Esophagus squamous epithelium (tissue), 5 donors: ENCODE results near the gene CELF2. TPM values are rescaled to one million over a fixed set of nuclear protein-coding genes. Genes with fewer than 3 reads are reported as not detected.

ENCODE experiments used
- DNase-seq: peaks from one replicate; lab custom pipeline; 2025; lab: John Stamatoyannopoulos, UW
- H3K27ac ChIP-seq, 4 donors: fragments of 200-600 bp; sonication (generic); one replicate each; pipeline ENCODE4 v1.5.1; 2016 to 2019; ENCODE audit warnings: mild to moderate bottlenecking in 1 of 4
- H3K27me3 ChIP-seq, 4 donors: fragments of 200-600 bp; sonication (generic); 1 replicate in 3 of 4; 2 replicates in 1 of 4; pipeline versions ENCODE4 v1.5.1 to v1.6.0; 2017 to 2021; ENCODE audit warnings: antibody characterized with exemption in 1 of 4
- H3K36me3 ChIP-seq, 3 donors: fragments of 200-600 bp; sonication (generic); one replicate each; pipeline ENCODE4 v1.5.1; 2016 to 2019
- H3K4me1 ChIP-seq, 3 donors: fragments of 200-600 bp; sonication (generic); one replicate each; pipeline ENCODE4 v1.5.1; 2017 to 2019
- H3K4me3 ChIP-seq, 4 donors: fragments of 200-600 bp; sonication (generic); 1 replicate in 3 of 4; 2 replicates in 1 of 4; pipeline ENCODE4 v1.5.1; 2016 to 2019; ENCODE audit warnings: mild to moderate bottlenecking in 2 of 4, moderate library complexity in 1 of 4
- H3K9me3 ChIP-seq, 3 donors: fragments of 200-600 bp; sonication (generic); one replicate each; pipeline ENCODE4 v1.5.1; 2016 to 2019
- POLR2A ChIP-seq, 4 donors: fragments of 450-650 bp; IDR thresholded peaks; one replicate each; pipeline ENCODE4 v1.6.1; 2017; ENCODE audit warnings: antibody characterized with exemption in 4 of 4, mild to moderate bottlenecking in 4 of 4, moderate library complexity in 3 of 4
- WGBS, 2 donors: methylation state at CpG; one replicate each; pipeline ENCODE4 v1.1.5; 2018; 5-methylcytosine and 5-hydroxymethylcytosine counted together
- intact Hi-C: fragments of 100-400 bp; cut with DNase I; formaldehyde crosslinking; loops from one replicate; pipeline ENCODE4 v1.15.0; 2022
- total RNA-seq, 4 donors: library from RNA; depleted of rRNA; stranded (reverse); fragments of >200 nt; gene quantifications; one replicate each; pipeline ENCODE4 v1.1.0, GENCODE V29; 2016
- TF ChIP-seq, protein P1 (sequence below), 6 experiments: fragments of 450-650 bp in 4 of 6; fragments of 200-600 bp in 2 of 6; sonication (generic) in 2 of 6; IDR thresholded peaks; one replicate each; pipeline ENCODE4 v1.5.1; 2016 to 2019; ENCODE audit warnings: antibody characterized with exemption in 6 of 6, mild to moderate bottlenecking in 4 of 6, moderate library complexity in 4 of 6
- donor health status: DM: yes; HTN: yes; CAD: no.

The CELF2 gene
- total RNA-seq, 4 donors from 2014 or later, result 4.2 to 62.4 (median 13.5) TPM

DNA sequence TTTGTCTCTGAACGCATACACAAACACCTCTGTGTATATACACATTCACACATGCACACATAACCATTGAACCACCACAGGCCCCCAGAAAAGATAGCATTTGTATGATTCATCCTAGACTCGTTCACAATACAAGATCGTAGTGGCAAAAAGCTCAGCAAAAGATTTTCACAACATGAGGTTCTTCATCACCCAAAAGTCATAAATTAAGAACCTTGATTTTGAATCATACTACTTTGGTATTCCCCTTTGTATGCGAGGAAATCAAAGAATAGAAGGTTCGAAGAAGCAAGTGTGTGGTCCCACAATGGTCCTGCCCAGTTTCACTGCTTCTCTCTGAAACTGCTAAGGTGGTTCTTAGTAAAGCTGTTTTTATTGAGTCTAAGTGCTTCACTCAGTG is 200.7 kb downstream of the CELF2 start:
- TF ChIP-seq, protein P1, sequence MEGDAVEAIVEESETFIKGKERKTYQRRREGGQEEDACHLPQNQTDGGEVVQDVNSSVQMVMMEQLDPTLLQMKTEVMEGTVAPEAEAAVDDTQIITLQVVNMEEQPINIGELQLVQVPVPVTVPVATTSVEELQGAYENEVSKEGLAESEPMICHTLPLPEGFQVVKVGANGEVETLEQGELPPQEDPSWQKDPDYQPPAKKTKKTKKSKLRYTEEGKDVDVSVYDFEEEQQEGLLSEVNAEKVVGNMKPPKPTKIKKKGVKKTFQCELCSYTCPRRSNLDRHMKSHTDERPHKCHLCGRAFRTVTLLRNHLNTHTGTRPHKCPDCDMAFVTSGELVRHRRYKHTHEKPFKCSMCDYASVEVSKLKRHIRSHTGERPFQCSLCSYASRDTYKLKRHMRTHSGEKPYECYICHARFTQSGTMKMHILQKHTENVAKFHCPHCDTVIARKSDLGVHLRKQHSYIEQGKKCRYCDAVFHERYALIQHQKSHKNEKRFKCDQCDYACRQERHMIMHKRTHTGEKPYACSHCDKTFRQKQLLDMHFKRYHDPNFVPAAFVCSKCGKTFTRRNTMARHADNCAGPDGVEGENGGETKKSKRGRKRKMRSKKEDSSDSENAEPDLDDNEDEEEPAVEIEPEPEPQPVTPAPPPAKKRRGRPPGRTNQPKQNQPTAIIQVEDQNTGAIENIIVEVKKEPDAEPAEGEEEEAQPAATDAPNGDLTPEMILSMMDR (IDR thresholded peaks at IDR 0.05), result no peak
- TF ChIP-seq POLR2A (IDR thresholded peaks at IDR 0.05), result no peak
- 67 to 76% methylated on average over 5 of the region's 5 CpGs for WGBS, 2 donors
- H3K4me1 ChIP-seq, result peaks cover 0 to 4% (median 0%) of the 10 kb centered on the region in 3 donors
- intact Hi-C loops, result no loop called here
- H3K9me3 ChIP-seq, result no peaks in the 10 kb centered on the region
- no peaks in the 10 kb centered on the region for H3K27me3 ChIP-seq
- H3K4me3 ChIP-seq, result no peak overlapping the region
- no peak overlapping the region for H3K27ac ChIP-seq
- DNase-seq, result no peak
- peaks cover 0 to 4% (median 0%) of the 10 kb centered on the region in 3 donors for H3K36me3 ChIP-seq

DNA sequence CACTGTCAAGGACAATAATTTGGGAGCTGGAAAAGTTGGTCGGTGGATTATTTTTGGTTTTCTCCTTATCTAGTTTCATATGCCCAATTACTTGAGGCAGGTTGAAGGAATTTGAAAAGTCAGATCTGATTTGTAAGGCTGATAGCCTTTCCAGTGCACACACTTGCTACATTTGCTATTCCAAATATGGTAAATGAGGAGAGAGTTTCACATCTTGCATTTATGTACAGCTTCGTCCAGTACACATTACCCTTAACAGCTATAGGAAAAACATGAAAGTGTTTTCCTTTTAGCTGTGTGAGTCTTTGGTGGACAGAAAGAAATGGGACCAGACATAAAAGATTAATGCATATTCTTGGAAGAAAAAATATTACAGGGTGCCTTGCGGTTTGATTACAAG is 201.8 kb downstream of the CELF2 start:
- DNase-seq, result no peak
- WGBS, 2 donors, result 79 to 92% methylated on average over 3 of the region's 3 CpGs
- Histone ChIP-seq H3K27me3 (no peaks in the 10 kb centered on the region), H3K4me3 (no peak overlapping the region), H3K36me3 (peaks cover 0 to 4% (median 0%) of the 10 kb centered on the region in 3 donors), H3K4me1 (peaks cover 0 to 4% (median 0%) of the 10 kb centered on the region in 3 donors), H3K27ac (no peak overlapping the region), H3K9me3 (no peaks in the 10 kb centered on the region)
- intact Hi-C loops, result no loop called here
- TF ChIP-seq, protein P1 (IDR thresholded peaks at IDR 0.05), result no peak
- no peak for TF ChIP-seq POLR2A (IDR thresholded peaks at IDR 0.05)

DNA sequence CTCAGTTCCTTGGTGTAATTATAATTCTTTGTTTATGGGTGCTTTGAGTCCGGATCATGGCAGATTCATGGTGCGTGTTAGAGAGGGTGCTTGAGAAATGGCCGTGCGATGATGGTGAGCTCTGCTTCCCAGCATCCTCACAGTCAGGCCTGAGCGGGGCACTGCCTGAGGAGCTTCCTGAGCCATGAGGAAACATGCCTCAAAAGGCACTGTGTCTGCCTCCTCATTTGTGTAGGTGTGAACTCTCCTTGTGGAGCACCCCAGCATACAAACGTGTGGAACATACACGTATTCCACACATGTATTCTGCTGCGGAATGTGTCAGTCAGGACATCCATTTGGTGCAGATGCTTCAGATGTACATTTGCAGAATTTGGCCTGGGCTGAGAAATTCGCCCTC is 205.4 kb downstream of the CELF2 start:
- no peaks in the 10 kb centered on the region for H3K27me3 ChIP-seq
- intact Hi-C loops, result no loop called here
- DNase-seq, result no peak
- peaks cover 0 to 28% (median 7%) of the 10 kb centered on the region in 3 donors for H3K4me1 ChIP-seq
- no peak for TF ChIP-seq POLR2A (IDR thresholded peaks at IDR 0.05)
- TF ChIP-seq, protein P1 (IDR thresholded peaks at IDR 0.05), result no peak
- H3K36me3 ChIP-seq, result peaks cover 0 to 4% (median 0%) of the 10 kb centered on the region in 3 donors
- no peak overlapping the region for H3K4me3 ChIP-seq
- H3K9me3 ChIP-seq, result no peaks in the 10 kb centered on the region
- 82 to 90% methylated on average over 5 to 6 of the region's 9 CpGs for WGBS, 2 donors
- no peak overlapping the region for H3K27ac ChIP-seq

DNA sequence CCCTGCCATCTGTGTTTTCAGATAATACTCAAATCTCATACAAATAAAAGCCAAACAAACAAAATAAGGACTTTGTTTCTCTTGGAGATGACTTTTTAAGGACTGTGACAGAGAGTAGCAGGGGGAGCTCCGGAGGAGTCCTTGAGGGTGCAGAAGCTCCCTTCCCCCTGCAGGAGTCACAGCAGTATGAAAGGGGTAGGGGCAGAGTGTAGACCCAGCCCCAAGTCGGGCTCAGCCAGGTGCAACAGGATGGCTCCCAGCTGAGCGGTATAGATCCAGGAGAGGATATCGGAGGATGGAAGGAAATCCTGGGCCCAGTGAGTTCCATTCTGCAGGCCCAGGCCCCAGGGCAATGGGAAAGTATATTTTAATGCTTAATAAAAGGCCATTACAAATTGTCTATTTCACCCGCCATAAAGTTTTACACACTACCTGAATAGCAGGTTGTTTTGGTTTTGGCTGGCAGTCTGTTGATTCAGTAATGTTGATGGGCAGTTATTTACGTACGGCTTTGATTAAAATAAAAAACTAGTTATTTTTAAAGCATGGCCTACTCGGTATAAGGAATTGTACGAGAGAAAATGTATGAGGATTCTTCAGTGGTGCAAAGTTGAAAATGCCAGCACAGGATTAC is 206.0 kb downstream of the CELF2 start:
- no peak for TF ChIP-seq POLR2A (IDR thresholded peaks at IDR 0.05)
- TF ChIP-seq, protein P1 (IDR thresholded peaks at IDR 0.05), result no peak
- WGBS, 2 donors, result 88 to 89% methylated on average over 9 of the region's 9 CpGs
- H3K27me3 ChIP-seq, result no peaks in the 10 kb centered on the region
- peaks cover 0 to 4% (median 0%) of the 10 kb centered on the region in 3 donors for H3K36me3 ChIP-seq
- intact Hi-C loops, result no loop called here
- no peak overlapping the region for H3K27ac ChIP-seq
- no peaks in the 10 kb centered on the region for H3K9me3 ChIP-seq
- no peak for DNase-seq
- no peak overlapping the region for H3K4me3 ChIP-seq
- H3K4me1 ChIP-seq, result peaks cover 0 to 28% (median 7%) of the 10 kb centered on the region in 3 donors

DNA sequence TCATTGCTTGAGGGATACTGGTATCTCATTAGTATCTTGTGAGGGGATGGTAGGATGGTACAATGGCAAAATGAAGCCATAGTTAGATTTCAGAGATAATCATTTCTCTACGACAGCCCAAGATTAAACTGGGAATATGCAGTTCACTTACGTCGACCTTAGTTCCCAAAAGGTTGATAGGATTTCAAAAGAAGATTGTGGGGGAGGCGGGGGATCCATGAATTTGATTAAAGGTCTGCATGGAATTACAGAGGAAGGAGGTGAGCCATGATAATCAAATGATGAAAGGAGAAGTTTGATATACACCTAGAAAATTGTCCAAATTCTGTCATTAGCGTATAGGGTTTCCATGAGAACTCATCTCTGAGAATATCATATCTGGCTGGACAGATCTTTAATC is 206.6 kb downstream of the CELF2 start:
- peaks cover 0 to 29% (median 7%) of the 10 kb centered on the region in 3 donors for H3K4me1 ChIP-seq
- no peak overlapping the region for H3K27ac ChIP-seq
- no peak for DNase-seq
- H3K27me3 ChIP-seq, result no peaks in the 10 kb centered on the region
- 91 to 92% methylated on average over 5 of the region's 5 CpGs for WGBS, 2 donors
- peaks cover 0 to 4% (median 0%) of the 10 kb centered on the region in 3 donors for H3K36me3 ChIP-seq
- intact Hi-C loops, result no loop called here
- TF ChIP-seq, protein P1 (IDR thresholded peaks at IDR 0.05), result no peak
- TF ChIP-seq POLR2A (IDR thresholded peaks at IDR 0.05), result no peak
- H3K9me3 ChIP-seq, result no peaks in the 10 kb centered on the region
- H3K4me3 ChIP-seq, result no peak overlapping the region
